Endodermal cell (in vitro differentiated cells): Measurements from ENCODE around the gene NFKB1. TPM values are rescaled to one million over a fixed set of nuclear protein-coding genes. Genes with fewer than 3 reads are reported as not detected.

Experiments
- DNase-seq: peaks from one replicate; pipeline ENCODE4 v3.0.0-alpha.2; 2017
- H3K27ac ChIP-seq: 2 replicates; pipeline ENCODE4 v1.5.1; 2013; ENCODE audit warnings: mild to moderate bottlenecking, low read depth, low read length, moderate library complexity
- H3K27me3 ChIP-seq: 2 replicates; pipeline ENCODE4 v1.6.1; 2013; ENCODE audit warnings: mild to moderate bottlenecking, low read length, moderate library complexity; ENCODE audit not compliant: insufficient read depth, control insufficient read depth, poor library complexity, severe bottlenecking
- H3K36me3 ChIP-seq: 2 replicates; pipeline ENCODE4 v1.7.0; 2013; ENCODE audit warnings: mild to moderate bottlenecking, low read length, moderate library complexity; ENCODE audit not compliant: control insufficient read depth, insufficient read depth
- H3K4me1 ChIP-seq: one replicate; pipeline ENCODE4 v1.7.0; 2013; ENCODE audit warnings: low read length; ENCODE audit not compliant: control insufficient read depth, insufficient read depth
- H3K4me3 ChIP-seq: 2 replicates; pipeline ENCODE4 v1.5.1; 2013; ENCODE audit warnings: mild to moderate bottlenecking, low read length, moderate library complexity
- H3K9ac ChIP-seq: 2 replicates; pipeline ENCODE4 v1.6.1; 2013; ENCODE audit warnings: mild to moderate bottlenecking, low read length, moderate library complexity; ENCODE audit not compliant: poor library complexity, severe bottlenecking; ENCODE audit errors: extremely low read depth
- H3K9me3 ChIP-seq: 2 replicates; pipeline ENCODE4 v1.6.1; 2013; ENCODE audit warnings: mild to moderate bottlenecking, low read length, moderate library complexity; ENCODE audit not compliant: control insufficient read depth
- H3K27ac Mint-ChIP-seq: 2 replicates; pipeline ENCODE4 v1.8.0; 2020; ENCODE audit warnings: mixed read lengths
- H3K27me3 Mint-ChIP-seq: 2 replicates; pipeline ENCODE4 v1.8.0; 2021; ENCODE audit warnings: mild to moderate bottlenecking, mixed read lengths; ENCODE audit not compliant: insufficient read depth
- H3K36me3 Mint-ChIP-seq: 2 replicates; pipeline ENCODE4 v1.8.0; 2020; ENCODE audit warnings: low read depth, mixed read lengths
- H3K4me1 Mint-ChIP-seq: 2 replicates; pipeline ENCODE4 v1.8.0; 2020; ENCODE audit warnings: mixed read lengths
- H3K4me3 Mint-ChIP-seq: 2 replicates; pipeline ENCODE4 v1.8.0; 2020; ENCODE audit warnings: mild to moderate bottlenecking, moderate library complexity, mixed read lengths
- H3K9me3 Mint-ChIP-seq: 2 replicates; pipeline ENCODE4 v1.8.0; 2020; ENCODE audit warnings: mild to moderate bottlenecking, mixed read lengths
- WGBS, 2 experiments: methylation state at CpG; one replicate each; pipeline versions ENCODE4 v1.1.5 to v1.1.7; 2013; ENCODE audit warnings: missing lambda C conversion rate in 2 of 2, mixed read lengths in 1 of 2; ENCODE audit not compliant: insufficient coverage in 1 of 2, insufficient read length in 1 of 2; 5-methylcytosine and 5-hydroxymethylcytosine counted together
- total RNA-seq, 2 donors: library from RNA; stranded (reverse); fragmentation: NEBNext Ultra II Directional in 1 of 2; extraction: Animal tissue kit (Norgen Biotek cat#: 25700) in 1 of 2; gene quantifications; 2 replicates in 1 of 2; 3 replicates in 1 of 2; pipeline ENCODE4 v1.2.1, GENCODE V29; 2021
- TF ChIP-seq, protein P1 (sequence below): fragments of 200-600 bp; sonication (generic); conservative IDR thresholded peaks from 2 replicates; pipeline ENCODE4 v1.5.0; 2021; ENCODE audit warnings: antibody characterized with exemption, mild to moderate bottlenecking

The NFKB1 gene
- total RNA-seq, 2 donors from 2014 or later, result 4.4 to 5.6 TPM

DNA sequence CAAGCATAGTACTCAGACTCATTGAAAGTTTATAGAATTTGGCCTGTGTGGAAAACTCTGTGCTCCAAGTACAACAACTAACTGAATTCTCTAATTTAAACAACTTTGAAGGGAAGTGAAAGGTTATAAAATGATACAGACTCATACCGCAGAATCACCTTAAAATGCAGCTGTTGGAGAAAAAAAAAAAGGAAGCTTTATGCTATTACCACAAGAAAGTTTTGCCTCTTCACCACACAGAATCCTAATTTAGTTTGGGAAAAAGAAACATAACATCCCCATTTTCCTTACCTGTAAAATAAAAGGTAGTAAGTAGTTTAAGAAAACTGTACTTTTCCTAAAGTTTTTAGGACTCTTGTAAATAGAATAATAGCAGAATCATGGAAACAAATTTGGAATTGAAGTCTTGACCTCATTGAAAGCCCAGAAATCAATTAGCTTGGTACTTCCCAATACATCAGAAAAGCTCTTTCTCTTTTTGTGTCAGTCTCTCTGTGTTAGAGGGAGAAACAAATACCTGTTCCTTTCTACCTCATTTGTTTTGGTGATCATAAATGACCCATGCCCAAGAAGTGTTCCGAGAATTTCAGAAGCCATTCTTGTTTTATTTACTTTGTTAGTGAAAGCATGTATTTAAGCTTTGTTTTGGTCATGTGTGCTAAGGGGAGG, 78.8 kb downstream of the NFKB1 start:
- Histone ChIP-seq H3K27ac (no peak overlapping the region), H3K9me3 (no peaks in the 10 kb centered on the region), H3K36me3 (peaks cover 5% of the 10 kb centered on the region), H3K4me1 (no peaks in the 10 kb centered on the region), H3K9ac (no peak overlapping the region), H3K27me3 (no peaks in the 10 kb centered on the region), H3K4me3 (no peak overlapping the region)
- Mint-ChIP-seq H3K27me3 (no peaks in the 10 kb centered on the region), H3K27ac (no peak overlapping the region), H3K9me3 (no peaks in the 10 kb centered on the region), H3K4me1 (peaks cover 17% of the 10 kb centered on the region), H3K4me3 (no peak overlapping the region), H3K36me3 (no peaks in the 10 kb centered on the region)
- TF ChIP-seq, protein P1, sequence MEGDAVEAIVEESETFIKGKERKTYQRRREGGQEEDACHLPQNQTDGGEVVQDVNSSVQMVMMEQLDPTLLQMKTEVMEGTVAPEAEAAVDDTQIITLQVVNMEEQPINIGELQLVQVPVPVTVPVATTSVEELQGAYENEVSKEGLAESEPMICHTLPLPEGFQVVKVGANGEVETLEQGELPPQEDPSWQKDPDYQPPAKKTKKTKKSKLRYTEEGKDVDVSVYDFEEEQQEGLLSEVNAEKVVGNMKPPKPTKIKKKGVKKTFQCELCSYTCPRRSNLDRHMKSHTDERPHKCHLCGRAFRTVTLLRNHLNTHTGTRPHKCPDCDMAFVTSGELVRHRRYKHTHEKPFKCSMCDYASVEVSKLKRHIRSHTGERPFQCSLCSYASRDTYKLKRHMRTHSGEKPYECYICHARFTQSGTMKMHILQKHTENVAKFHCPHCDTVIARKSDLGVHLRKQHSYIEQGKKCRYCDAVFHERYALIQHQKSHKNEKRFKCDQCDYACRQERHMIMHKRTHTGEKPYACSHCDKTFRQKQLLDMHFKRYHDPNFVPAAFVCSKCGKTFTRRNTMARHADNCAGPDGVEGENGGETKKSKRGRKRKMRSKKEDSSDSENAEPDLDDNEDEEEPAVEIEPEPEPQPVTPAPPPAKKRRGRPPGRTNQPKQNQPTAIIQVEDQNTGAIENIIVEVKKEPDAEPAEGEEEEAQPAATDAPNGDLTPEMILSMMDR, result no peak
- WGBS, 2 experiments, result 86 to 100% methylated on average over 1 to 2 of the region's 2 CpGs
- DNase-seq, result no peak

DNA sequence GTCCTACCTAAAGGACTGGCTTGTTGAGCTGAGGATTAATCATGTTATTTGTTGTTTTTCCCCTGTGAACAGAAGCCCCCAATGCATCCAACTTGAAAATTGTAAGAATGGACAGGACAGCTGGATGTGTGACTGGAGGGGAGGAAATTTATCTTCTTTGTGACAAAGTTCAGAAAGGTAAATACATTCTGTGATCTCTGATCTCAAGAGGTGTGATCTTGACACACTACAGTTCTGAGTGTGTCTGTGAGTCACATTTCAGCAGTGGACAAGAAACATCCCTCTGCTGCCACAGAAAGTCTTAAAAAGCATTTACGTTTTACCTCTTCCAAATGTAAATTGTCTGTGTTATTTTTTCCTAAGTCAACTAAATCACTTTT, 79.3 kb downstream of the NFKB1 start:
- Histone ChIP-seq H3K27ac (no peak overlapping the region), H3K4me3 (no peak overlapping the region), H3K9me3 (no peaks in the 10 kb centered on the region), H3K36me3 (peaks cover 5% of the 10 kb centered on the region), H3K9ac (no peak overlapping the region), H3K27me3 (no peaks in the 10 kb centered on the region), H3K4me1 (no peaks in the 10 kb centered on the region)
- no peak overlapping the region for H3K4me3 Mint-ChIP-seq
- H3K27me3 Mint-ChIP-seq, result no peaks in the 10 kb centered on the region
- peaks cover 16% of the 10 kb centered on the region for H3K4me1 Mint-ChIP-seq
- TF ChIP-seq, protein P1, result no peak
- H3K9me3 Mint-ChIP-seq, result no peaks in the 10 kb centered on the region
- no peak overlapping the region for H3K27ac Mint-ChIP-seq
- WGBS, 2 experiments, result 71% methylated on average over 1 of the region's 1 CpG; no CpG with 5 or more reads in 1 of the 2 experiments
- DNase-seq, result no peak
- H3K36me3 Mint-ChIP-seq, result no peaks in the 10 kb centered on the region

- DNase-seq, result no peak
- H3K27ac ChIP-seq, result no peak overlapping the region
- Mint-ChIP-seq H3K27ac (no peak overlapping the region), H3K4me3 (no peak overlapping the region), H3K4me1 (peaks cover 6% of the 10 kb centered on the region), H3K9me3 (no peaks in the 10 kb centered on the region), H3K27me3 (no peaks in the 10 kb centered on the region), H3K36me3 (no peaks in the 10 kb centered on the region)
- TF ChIP-seq, protein P1, result no peak
- no peaks in the 10 kb centered on the region for H3K27me3 ChIP-seq
- no peaks in the 10 kb centered on the region for H3K9me3 ChIP-seq
- peaks cover 5% of the 10 kb centered on the region for H3K36me3 ChIP-seq
- no peak overlapping the region for H3K9ac ChIP-seq
- H3K4me1 ChIP-seq, result no peaks in the 10 kb centered on the region
- WGBS, 2 experiments, result 100% methylated on average over 1 of the region's 1 CpG
- no peak overlapping the region for H3K4me3 ChIP-seq
Measured at GRCh38 chr4:102584091-102584490, 82.9 kb downstream of the NFKB1 start.
